Choroid plexus epithelial cell (primary cell): ENCODE data around the gene PRDX5.
"Not testable (repeated sequence)": the region's sequence is repeated elsewhere in the genome, so short reads cannot be mapped to it uniquely, and the experiment has no call there.

Experiments
- DNase-seq: peaks from one replicate; pipeline ENCODE4 v3.0.0-alpha.2; 2010; ENCODE audit warnings: low read depth
- H3K4me3 ChIP-seq: 2 replicates; pipeline ENCODE4 v1.5.1; 2011; ENCODE audit warnings: low read depth, mild to moderate bottlenecking, control low read depth, low read length, moderate library complexity
- TF ChIP-seq, protein P1 (sequence below): conservative IDR thresholded peaks from 2 replicates; pipeline ENCODE4 v1.5.1; 2011; ENCODE audit warnings: low read depth, mild to moderate bottlenecking, control low read depth, inconsistent platforms, low read length, moderate library complexity

Gene PRDX5

DNA sequence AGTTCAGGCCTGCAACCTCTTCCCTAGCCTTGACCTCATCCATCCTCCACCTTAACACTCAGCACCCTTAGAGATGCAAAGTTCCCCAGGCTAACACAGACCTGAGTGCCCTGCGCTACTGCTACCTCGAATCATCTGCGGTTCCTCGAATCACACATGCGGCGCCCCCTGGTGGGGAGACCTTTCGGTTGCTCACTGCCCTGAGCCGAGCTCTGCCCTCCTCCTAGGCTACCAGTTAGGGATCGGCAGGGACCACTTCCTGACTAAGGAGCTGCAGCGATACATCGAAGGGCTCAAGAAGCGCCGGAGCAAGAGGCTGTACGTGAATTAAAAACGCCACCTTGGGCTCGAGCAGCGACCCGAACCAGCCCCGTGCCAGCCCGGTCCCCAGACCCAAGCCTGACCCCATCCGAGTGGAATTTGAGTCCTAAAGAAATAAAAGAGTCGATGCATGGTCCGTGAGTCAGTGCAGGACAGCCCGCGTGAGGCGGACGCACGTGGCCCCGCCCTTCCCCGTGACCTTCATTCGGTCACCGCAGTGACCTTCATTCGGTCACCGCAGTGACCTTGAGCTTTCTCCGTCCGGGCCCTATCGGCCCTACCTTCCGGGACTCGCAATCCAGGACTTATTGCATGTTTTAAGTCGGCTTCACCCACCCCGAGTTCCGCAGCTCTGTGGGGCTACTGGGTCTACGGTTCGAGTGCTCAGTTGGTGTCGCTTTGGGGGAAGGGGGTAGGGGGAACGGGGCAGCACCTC lies 13.4 kb upstream of the PRDX5 start:
- peak; percentile 92 for DNase-seq
- TF ChIP-seq, protein P1, sequence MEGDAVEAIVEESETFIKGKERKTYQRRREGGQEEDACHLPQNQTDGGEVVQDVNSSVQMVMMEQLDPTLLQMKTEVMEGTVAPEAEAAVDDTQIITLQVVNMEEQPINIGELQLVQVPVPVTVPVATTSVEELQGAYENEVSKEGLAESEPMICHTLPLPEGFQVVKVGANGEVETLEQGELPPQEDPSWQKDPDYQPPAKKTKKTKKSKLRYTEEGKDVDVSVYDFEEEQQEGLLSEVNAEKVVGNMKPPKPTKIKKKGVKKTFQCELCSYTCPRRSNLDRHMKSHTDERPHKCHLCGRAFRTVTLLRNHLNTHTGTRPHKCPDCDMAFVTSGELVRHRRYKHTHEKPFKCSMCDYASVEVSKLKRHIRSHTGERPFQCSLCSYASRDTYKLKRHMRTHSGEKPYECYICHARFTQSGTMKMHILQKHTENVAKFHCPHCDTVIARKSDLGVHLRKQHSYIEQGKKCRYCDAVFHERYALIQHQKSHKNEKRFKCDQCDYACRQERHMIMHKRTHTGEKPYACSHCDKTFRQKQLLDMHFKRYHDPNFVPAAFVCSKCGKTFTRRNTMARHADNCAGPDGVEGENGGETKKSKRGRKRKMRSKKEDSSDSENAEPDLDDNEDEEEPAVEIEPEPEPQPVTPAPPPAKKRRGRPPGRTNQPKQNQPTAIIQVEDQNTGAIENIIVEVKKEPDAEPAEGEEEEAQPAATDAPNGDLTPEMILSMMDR, result peak; percentile 88
- H3K4me3 ChIP-seq, result peak overlapping the region; percentile 66

DNA sequence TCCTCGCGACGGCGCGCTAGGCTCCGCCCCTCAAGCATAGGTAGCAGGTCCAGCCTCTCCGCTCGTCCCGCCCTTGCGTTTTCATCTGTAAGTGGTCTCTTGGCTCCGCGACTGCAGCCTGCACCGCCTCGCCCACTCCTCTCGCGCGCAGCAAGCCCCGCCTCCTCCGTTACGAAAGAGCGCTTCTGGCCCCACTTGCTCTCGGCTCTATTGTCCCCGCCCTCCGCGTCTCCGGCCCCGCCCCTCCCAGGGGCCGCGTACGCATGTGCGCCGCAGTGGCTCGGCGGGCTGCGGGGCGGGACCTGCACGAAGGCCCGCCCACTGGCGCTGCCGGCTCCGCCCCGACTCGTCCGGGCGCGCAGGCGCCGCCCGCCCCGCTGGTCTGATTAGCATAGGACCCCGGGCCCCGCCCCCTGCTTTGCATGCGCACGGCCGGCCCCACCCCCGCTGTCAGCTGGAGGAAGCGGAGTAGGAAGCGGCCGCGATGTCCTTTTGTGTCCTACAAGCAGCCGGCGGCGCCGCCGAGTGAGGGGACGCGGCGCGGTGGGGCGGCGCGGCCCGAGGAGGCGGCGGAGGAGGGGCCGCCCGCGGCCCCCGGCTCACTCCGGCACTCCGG lies 12.7 kb upstream of the PRDX5 start, which contains the start of gene ESRRA:
Gene ESRRA (plus strand): TSS at position 450 of the 616 bp plus-strand sequence. CDS start 1,656 bp downstream, outside the sequence.
- peak within 1 kb of the TSS; percentile 74 for H3K4me3 ChIP-seq
- TF ChIP-seq, protein P1, result no peak
- peak; percentile 98 for DNase-seq

DNA sequence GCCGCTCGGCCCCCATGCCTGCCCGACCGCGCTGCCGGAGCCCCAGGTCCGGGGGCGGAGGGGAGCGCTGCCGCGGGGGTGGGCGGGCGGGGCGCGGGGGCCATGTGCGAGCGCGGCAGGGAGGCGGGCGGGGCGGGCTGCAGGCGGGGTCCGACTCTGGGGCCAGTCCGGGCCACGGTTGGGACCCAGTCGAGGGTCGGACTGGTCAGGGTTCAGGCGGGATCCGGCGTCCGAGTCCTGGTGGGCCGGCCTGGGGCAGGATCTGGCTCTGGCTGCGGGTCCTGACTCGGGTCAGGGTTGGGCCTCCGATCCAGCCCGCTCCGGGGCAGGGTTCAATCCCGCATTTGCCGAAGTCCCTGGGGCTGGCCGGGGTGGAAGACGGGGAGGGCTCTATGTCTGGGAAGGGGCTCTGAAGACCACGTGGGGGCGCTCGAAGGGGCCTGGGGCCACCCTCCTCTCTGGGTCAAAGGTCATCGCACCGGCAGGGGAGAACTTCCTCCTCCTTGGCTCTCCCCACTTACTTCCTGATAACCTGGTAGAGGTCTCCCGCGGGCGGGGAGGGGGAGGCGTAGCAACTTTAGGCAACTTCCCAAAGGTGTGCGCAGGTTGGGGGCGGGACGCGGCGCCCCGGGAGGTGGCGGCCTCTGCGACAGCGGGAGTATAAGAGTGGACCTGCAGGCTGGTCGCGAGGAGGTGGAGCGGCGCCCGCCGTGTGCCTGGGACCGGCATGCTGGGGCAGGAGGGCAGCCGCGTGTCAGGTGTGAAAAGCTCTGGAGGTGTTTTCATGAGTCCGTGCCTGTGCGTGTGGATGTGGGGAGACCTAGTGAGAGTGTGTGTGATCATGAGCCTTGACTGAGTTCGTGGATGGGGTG lies 12.0 kb upstream of the PRDX5 start:
- DNase-seq, result peak; percentile 36
- H3K4me3 ChIP-seq, result peak overlapping the region; percentile 74
- TF ChIP-seq, protein P1, result peak; percentile 31

DNA sequence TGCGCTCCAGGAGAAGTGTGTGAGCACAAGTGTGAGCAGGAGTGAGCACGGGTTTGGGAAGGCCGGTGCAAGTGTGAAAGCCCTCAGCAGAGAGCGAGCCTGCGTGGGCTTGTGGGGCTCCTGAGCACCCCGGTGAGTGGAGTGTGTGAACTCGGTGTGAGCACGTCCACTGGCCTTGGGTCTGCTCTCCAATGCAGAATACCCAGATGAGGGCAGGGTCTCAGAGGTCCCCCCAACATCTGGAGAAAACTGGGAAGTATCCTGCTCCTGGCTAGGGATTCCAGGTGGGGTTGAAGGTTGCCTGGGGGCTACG lies 11.4 kb upstream of the PRDX5 start:
- TF ChIP-seq, protein P1, result no peak
- DNase-seq, result no peak
- peak overlapping the region; percentile 74 for H3K4me3 ChIP-seq

DNA sequence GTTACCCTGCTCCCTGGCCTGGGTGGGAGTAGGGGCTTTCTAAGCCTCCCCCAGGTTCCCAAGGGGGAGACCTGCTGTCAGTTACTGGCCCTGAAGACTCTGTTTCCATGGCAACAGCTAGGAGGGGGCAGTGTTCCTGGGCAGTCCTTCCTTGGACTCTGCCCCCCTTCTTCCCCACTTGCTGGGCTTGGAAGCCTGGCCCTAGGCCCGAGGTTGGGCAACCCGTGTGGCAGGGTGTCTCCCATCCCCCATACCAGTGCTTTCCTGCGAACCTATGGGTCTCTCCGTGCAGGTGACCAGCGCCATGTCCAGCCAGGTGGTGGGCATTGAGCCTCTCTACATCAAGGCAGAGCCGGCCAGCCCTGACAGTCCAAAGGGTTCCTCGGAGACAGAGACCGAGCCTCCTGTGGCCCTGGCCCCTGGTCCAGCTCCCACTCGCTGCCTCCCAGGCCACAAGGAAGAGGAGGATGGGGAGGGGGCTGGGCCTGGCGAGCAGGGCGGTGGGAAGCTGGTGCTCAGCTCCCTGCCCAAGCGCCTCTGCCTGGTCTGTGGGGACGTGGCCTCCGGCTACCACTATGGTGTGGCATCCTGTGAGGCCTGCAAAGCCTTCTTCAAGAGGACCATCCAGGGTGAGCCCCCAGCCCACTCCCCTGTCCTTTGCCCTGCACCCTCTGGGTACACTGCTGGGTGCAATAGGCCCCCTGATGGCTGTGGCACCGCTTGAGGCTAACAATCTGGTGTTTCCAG lies 10.9 kb upstream of the PRDX5 start:
- DNase-seq, result no peak
- TF ChIP-seq, protein P1, result no peak
- H3K4me3 ChIP-seq, result peak overlapping the region; percentile 74

DNA sequence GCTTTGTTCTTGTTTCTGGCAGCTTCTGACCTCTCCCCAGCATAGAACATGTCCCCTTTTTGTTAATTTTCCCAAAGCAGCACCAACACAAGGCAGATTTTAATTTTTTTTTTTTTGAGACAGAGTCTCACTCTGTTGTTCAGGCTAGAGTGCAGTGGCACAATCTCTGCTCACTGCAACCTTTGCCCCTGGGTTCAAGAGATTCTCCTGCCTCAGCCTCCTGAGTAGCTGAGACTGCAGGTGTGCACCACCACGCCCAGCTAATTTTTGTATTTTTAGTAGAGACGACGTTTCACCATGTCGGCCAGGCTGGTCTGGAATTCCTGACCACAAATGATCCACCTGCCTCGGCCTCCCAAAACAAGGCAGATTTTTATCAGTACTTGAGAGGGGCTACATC lies 10.1 kb upstream of the PRDX5 start:
- not testable (repeated sequence) for DNase-seq, H3K4me3 ChIP-seq

DNA sequence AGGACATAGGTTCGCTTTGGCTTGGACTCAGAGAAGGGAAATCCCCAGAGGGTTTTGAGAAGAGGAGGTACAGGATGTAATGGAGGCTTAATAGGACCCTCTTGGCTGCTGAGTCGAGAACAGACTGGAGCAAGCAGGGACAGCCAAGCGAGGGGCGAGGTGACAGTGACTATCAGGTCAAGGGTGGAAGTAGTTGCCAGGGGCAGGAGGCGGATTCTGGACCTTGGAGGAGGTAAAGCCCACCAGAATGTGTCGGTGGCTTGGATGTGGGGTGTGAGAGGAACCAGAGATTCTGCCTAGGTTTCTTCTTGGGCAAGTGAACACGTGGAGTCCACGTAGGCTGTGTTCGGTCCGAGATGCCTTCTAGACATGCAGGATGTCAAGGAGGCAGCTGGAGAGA lies 5.0 kb upstream of the PRDX5 start:
- TF ChIP-seq, protein P1, result no peak
- no peak for DNase-seq
- no peak overlapping the region for H3K4me3 ChIP-seq
